GM19438 (cell line): ENCODE data around the gene SPECC1.
"Not testable (repeated sequence)": the region's sequence is repeated elsewhere in the genome, so short reads cannot be mapped to it uniquely, and the experiment has no call there.

Experiments used
- ATAC-seq: cut with Tn5 transposase; IDR thresholded peaks from one replicate; pipeline ENCODE4 v1.9.1; 2021; ENCODE audit warnings: low read depth; ENCODE audit not compliant: unreplicated experiment

Gene SPECC1

GRCh38 chr17:20284570-20285295, 275.6 kb downstream of the SPECC1 start:
- no peak for ATAC-seq

DNA sequence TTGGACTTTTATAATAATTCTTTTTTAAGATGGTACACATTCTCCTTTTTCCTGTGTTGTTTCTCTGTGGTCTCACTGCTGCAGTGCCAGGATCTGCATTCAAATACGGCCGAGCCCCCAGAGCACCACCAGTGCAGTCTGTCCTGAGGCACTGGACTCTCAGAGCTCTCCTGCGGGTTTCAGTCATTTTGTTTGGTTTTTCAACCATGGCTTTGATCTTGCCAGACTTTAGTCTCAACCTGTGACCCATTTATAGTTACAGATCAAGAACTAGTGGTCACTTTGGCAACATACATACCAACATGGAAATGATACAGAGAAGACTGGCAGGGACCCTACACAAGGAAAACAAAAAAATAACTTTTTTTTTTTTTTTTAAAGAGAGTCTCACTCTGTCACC, 280.8 kb downstream of the SPECC1 start:
- ATAC-seq = no peak

DNA sequence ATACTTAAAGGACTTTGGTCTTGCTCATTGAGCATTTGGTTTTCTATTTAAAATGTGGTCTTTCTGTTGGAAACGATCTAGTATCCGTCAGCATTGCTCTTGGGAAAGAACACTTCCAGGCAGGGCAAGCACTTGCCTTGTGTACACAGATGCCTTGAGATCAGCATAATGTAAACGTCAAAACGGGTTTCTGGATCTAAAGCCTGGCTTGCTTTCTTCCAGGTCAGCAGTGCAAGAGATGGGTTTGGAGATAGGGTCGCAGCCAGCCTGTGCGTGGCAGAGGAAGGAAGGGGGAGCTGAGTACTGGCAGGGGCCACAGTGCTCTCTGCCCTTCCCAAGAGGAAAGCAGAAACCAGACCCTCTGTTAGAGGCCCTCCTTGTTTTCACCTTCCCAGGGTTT, 282.7 kb downstream of the SPECC1 start:
- no peak for ATAC-seq

DNA sequence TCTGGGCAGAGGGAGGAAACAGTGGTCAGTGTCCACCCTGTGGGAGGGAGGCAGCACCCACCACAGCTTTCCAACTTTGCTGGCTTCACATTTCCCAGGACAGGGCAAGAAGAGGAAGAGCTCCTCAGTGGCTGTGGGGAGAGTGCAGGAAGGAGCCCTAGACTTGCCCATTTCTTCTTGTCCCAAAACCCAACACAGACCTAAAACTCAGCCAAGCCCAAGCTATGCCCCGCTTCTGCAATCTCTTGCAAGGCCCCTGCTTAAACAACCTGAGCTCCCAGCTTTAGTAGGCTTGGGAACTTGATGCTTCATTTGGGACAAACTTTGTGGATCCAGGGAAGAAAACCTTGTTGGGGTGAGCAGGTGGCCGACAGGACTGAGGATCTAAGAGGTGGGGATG, 284.3 kb downstream of the SPECC1 start:
- ATAC-seq = no peak

- no peak for ATAC-seq
Measured at GRCh38 chr17:20294120-20294519, 285.0 kb downstream of the SPECC1 start.

- ATAC-seq = no peak
Measured at GRCh38 chr17:20299013-20299412, 289.9 kb downstream of the SPECC1 start.

- ATAC-seq = no peak
Measured at GRCh38 chr17:20300436-20300934, 291.3 kb downstream of the SPECC1 start.

DNA sequence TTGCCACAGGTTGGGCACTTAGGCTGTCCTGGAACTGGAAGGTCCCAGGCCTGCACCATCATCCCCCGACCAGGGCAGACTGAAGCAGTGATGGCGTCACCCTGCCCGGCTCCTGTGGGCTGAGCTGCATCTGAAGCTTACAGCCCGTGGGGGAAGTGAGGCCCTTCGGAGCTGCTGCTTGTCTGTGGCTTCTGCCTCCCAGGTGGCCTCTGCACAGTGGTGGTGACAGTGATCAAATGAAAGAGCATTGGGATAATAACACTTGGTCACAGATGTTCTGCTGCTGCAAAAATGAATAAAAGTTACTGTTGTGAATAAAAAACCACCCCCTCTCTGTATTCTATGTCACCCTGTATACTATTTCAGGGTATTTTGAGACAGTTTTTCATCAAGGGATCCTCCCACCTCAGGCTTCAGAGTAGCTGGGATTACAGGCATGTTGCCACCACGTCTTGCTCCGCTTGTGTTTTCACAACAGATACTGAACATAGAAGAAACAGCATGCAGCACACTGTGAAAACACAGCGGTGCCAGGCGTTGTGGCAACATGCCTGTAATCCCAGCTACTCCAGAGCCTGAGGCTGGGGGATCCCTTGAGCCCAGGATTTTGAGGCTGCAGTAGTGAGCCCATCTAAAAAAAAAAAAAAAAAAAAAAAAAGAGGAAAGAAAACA, 293.2 kb downstream of the SPECC1 start:
- no peak for ATAC-seq

DNA sequence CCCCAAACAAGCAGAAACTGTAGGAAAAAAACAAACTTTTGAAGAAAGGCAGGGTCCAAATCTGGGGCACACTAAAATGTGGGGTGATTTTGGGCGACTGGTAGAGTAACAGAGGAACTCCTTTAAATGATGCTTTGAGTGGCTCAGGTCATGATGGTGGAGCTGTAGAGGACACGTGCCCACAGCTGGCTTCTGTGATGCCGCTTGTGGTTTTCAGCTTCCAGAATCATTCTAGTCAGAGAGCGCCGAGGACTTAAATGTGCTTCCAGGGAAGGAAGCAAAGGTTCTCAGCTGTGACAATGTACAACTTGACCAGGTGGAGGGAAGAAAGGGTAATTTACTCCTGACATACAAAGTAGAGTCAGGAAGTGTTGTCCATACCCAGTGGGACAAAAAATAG, 295.8 kb downstream of the SPECC1 start:
- ATAC-seq = no peak

DNA sequence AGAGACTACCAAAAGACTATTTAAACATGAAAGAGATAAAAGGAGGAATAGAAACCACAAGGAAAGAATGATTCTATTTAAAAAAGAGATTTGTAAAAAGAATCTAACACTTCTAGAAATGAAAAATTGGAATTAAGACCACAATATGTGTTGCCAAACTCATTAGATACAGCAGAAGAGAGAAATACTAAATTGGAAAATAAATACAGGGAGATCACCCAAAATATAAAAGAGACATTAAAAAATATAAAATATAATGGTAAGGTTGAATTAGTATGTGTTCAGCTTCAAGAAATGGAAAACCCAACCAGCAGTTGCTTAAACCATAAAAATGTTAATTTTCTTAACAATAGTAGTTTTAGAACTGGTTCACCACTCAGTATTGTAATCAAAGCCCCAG, 297.8 kb downstream of the SPECC1 start:
- no peak for ATAC-seq

DNA sequence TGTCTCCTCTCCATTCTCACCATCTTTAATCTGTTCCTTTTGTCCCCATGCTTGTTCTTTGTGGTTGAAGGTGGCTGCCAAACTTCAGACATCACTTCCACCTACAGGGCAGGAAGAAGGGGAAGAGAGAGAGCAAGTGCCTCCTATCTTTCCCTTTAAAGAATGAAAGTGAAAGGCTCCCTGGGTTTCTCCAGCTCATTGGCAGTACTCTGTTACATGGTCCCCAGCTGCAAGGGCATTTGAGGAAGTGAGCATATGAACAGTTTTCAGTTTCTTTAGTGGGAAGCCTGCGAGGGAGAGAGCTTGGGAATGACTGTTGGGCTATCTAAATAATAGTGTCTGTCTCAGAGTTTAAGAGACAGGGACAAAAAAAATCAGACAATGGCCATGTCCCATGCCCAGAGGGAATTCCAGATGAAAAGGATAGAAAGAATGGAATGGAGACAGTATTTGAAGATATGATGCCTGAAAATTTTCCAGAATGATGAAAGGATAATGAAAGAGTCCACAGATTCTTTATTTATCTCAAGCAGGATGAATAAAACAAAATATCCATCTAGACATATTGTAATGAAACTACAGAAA, 298.3 kb downstream of the SPECC1 start:
- ATAC-seq = no peak

DNA sequence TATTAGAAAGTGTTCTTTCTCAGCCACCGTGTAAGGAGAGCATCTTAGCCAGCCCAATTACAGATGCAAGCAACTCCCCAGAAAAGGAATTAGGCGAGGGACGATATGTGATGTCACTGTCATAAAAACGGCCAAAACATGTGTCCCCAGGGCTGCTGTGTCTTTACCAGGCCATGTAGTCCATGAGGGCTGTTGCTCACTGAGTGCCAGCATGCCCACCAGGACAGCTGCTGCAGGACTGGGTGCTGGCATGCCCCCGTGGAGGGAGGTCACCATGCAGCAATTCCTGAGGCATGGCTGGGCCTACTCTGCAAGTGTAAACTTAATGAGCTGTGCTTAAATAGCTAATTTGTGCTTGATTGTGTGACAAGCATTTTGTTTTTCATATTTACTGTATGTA, 301.3 kb downstream of the SPECC1 start:
- ATAC-seq = no peak

- ATAC-seq = no peak
Measured at GRCh38 chr17:20313306-20313705, 304.1 kb downstream of the SPECC1 start.

GRCh38 chr17:20313891-20314290, 304.7 kb downstream of the SPECC1 start:
- ATAC-seq = no peak

- ATAC-seq = no peak
Measured at GRCh38 chr17:20314834-20315233, 305.7 kb downstream of the SPECC1 start.

GRCh38 chr17:20315311-20315710, 306.2 kb downstream of the SPECC1 start:
- ATAC-seq = no peak

DNA sequence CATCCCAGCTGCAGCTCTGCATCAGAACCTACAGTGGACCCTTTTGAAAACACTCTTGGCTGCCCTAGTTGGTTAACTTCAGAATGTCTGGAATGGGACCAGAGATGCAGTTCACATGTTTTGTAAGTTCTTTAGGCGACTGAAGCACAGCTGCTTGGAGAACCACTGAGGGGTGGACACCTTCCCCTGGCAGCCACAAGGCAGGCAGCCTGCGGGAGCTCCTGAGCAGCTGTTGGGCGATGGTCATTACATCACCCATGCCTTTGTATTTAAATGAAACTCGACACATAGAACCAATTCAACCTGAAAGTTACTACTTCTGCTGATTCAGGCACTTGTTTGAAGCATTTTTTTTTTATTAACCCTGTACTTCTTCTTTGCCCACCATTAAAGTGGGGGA, 306.7 kb downstream of the SPECC1 start:
- ATAC-seq = no peak

DNA sequence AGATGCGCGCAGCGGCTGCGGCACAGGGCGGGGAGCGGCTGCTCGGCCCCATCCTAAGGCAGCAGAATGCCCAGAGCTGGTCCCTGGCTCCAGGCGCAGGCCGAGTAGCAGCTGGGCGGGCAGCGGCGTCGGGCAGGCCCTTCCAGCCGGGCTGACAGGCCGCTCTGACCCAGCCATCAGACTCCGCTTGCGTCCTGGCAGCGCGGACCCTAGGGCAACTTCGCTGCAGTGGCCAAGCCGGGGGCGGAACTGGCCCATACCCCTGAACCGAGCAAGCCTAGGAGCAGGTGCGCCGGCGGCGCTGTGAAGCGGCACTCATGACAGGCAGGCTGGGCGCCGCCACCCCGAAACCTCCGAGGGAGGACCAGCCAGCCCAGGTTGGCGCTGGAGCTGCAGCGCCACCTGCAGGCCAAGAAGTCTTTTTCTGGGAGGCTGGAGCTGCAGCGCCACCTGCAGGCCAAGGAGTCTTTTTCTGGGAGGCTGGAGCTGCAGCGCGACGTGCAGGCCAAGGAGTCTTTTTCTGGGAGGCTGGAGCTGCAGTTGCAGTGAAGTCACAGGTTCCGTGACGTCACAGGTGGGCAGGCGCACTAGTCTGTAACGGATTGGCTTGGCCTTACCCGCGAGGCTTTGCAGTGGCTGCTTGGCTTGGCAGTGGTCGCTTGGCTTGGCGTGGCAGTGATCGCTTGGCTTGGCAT, 311.5 kb downstream of the SPECC1 start:
- not testable (repeated sequence) for ATAC-seq

DNA sequence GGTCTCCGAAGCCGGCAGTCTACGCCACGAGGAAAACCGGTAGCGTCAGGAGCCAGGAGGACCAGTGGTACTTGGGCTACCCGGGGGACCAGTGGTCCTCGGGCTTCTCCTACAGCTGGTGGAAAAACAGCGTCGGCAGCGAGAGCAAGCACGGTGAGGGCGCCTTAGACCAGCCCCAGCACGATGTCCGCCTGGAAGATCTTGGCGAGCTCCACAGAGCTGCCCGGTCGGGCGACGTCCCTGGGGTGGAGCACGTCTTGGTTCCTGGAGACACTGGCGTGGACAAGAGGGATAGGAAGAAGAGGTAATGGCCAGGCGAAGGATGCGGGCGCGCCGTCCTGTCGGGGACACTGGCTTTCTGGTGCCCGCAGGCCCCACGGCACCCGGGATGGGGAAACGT, 312.2 kb downstream of the SPECC1 start:
- ATAC-seq = not testable (repeated sequence)

DNA sequence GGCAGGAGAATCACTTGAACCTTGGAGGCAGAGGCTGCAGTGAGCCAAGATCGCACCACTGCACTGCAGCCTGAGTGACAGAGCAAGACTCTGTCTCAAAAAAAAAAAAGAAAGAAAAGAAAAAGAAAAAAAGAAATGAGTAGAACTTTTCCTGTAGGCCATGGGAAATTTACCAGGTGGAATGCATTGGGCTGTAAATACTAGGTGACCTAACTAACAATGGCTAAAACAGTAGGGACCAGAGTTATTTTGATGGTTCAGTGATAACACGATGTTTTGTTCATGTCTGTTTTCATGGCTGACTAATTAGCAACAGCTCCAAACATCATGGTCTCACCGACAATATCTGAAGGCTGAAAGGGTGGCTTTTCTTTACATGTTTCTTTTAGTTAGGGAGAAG, 318.6 kb downstream of the SPECC1 start:
- ATAC-seq = not testable (repeated sequence)

DNA sequence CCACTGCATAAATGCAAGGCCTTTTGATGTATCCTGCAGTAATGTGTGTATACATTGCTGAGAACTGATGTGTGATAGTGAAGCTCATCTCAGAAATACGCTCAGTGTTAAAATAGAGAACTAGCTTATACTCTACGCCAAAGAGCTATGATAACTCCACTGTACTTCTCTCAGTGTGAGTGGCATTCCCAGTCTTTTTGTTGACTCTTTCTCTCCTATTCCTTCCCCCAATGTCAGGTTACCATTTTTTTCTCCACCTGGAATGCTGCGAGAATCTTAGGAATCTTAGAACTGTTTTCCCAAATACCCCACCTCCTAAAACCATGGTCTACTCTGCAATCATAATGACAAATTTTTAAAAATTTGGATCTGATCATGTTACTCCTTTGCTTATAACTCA, 342.2 kb downstream of the SPECC1 start:
- ATAC-seq = not testable (repeated sequence)
